H9 (cell line): Measurements from ENCODE around the gene TSC22D3. TPM values are rescaled to one million over a fixed set of nuclear protein-coding genes. Genes with fewer than 3 reads are reported as not detected.

Experiments
- DNase-seq: peaks from one replicate; pipeline ENCODE4 v3.0.0-alpha.2; 2017
- H2AFZ ChIP-seq: one replicate; pipeline ENCODE4 v1.6.1; 2013; ENCODE audit warnings: mild to moderate bottlenecking, low read length, control low read depth, moderate library complexity
- H2AK5ac ChIP-seq: 2 replicates; pipeline ENCODE4 v1.6.1; 2013; ENCODE audit warnings: low read length, control low read depth, mixed read lengths; ENCODE audit not compliant: insufficient read length
- H2BK120ac ChIP-seq: one replicate; pipeline ENCODE4 v1.6.1; 2013; ENCODE audit warnings: low read depth, mild to moderate bottlenecking, low read length, control low read depth, inconsistent platforms; ENCODE audit not compliant: poor library complexity, severe bottlenecking
- H2BK12ac ChIP-seq: 2 replicates; pipeline ENCODE4 v1.6.1; 2013; ENCODE audit warnings: low read length, control low read depth, mixed read lengths, low read depth; ENCODE audit not compliant: insufficient read length
- H2BK15ac ChIP-seq: 2 replicates; pipeline ENCODE4 v1.6.1; 2013; ENCODE audit warnings: low read depth, low read length, control low read depth
- H2BK20ac ChIP-seq: one replicate; pipeline ENCODE4 v1.6.1; 2013; ENCODE audit warnings: low read depth, mild to moderate bottlenecking, low read length, control low read depth, inconsistent platforms; ENCODE audit not compliant: poor library complexity, severe bottlenecking
- H2BK5ac ChIP-seq: 2 replicates; pipeline ENCODE4 v1.6.1; 2013; ENCODE audit warnings: low read length, control low read depth, mixed read lengths; ENCODE audit not compliant: insufficient read length
- H3K14ac ChIP-seq: 2 replicates; pipeline ENCODE4 v1.6.1; 2013; ENCODE audit warnings: low read length, control low read depth; ENCODE audit not compliant: insufficient read depth
- H3K18ac ChIP-seq: 2 replicates; pipeline ENCODE4 v1.6.1; 2013; ENCODE audit warnings: low read depth, mild to moderate bottlenecking, mixed read lengths, low read length, control low read depth; ENCODE audit not compliant: insufficient read length
- H3K23ac ChIP-seq: 2 replicates; pipeline ENCODE4 v1.6.1; 2013; ENCODE audit warnings: low read length, control low read depth, mixed read lengths, low read depth; ENCODE audit not compliant: insufficient read length
- H3K23me2 ChIP-seq: 2 replicates; pipeline ENCODE4 v1.6.1; 2013; ENCODE audit warnings: low read depth, mild to moderate bottlenecking, mixed read lengths, low read length, control low read depth; ENCODE audit not compliant: insufficient read length, poor library complexity, severe bottlenecking
- H3K27ac ChIP-seq: 2 replicates; pipeline ENCODE4 v1.5.1; 2013; ENCODE audit warnings: low read length, control low read depth, mixed read lengths, low read depth; ENCODE audit not compliant: insufficient read length
- H3K27me3 ChIP-seq: 2 replicates; pipeline ENCODE4 v1.6.1; 2013; ENCODE audit warnings: low read length, control low read depth, inconsistent platforms; ENCODE audit not compliant: insufficient read depth
- H3K4ac ChIP-seq: 2 replicates; pipeline ENCODE4 v1.6.1; 2013; ENCODE audit warnings: low read depth, mild to moderate bottlenecking, control low read depth, inconsistent platforms, low read length, moderate library complexity
- H3K4me1 ChIP-seq: 2 replicates; pipeline ENCODE4 v1.6.1; 2013; ENCODE audit warnings: low read length, control low read depth, inconsistent platforms; ENCODE audit not compliant: insufficient read depth
- H3K4me2 ChIP-seq: 2 replicates; pipeline ENCODE4 v1.6.1; 2013; ENCODE audit warnings: low read length, control low read depth, mixed read lengths; ENCODE audit not compliant: insufficient read length, insufficient read depth
- H3K56ac ChIP-seq: 2 replicates; pipeline ENCODE4 v1.6.1; 2013; ENCODE audit warnings: low read depth, mild to moderate bottlenecking, mixed read lengths, low read length, control low read depth; ENCODE audit not compliant: insufficient read length
- H3K79me1 ChIP-seq: 2 replicates; pipeline ENCODE4 v1.6.1; 2013; ENCODE audit warnings: low read depth, mild to moderate bottlenecking, moderate library complexity, low read length, control low read depth, inconsistent platforms; ENCODE audit not compliant: insufficient read depth, poor library complexity, severe bottlenecking
- H3K79me2 ChIP-seq: 2 replicates; pipeline ENCODE4 v1.6.1; 2013; ENCODE audit warnings: low read length, control low read depth, inconsistent platforms; ENCODE audit not compliant: insufficient read depth
- H3K9ac ChIP-seq: 2 replicates; pipeline ENCODE4 v1.6.1; 2013; ENCODE audit warnings: low read length, control low read depth, mixed read lengths; ENCODE audit not compliant: insufficient read length; ENCODE audit errors: extremely low read depth
- H3K9me3 ChIP-seq: one replicate; pipeline ENCODE4 v1.6.1; 2013; ENCODE audit warnings: low read depth, low read length, inconsistent platforms; ENCODE audit not compliant: control insufficient read depth
- H3T11ph ChIP-seq: one replicate; pipeline ENCODE4 v1.6.1; 2013; ENCODE audit warnings: mild to moderate bottlenecking, low read length, control low read depth, inconsistent platforms
- H4K20me1 ChIP-seq: one replicate; pipeline ENCODE4 v1.6.1; 2013; ENCODE audit not compliant: control insufficient read depth, insufficient read length, insufficient read depth
- H4K5ac ChIP-seq: 2 replicates; pipeline ENCODE4 v1.6.1; 2013; ENCODE audit warnings: low read depth, mild to moderate bottlenecking, mixed read lengths, low read length, control low read depth; ENCODE audit not compliant: insufficient read length
- H4K8ac ChIP-seq: replicated peaks from 2 replicates; pipeline ENCODE4 v1.6.1; 2013; ENCODE audit warnings: low read length, control low read depth, mixed read lengths, low read depth; ENCODE audit not compliant: insufficient read length
- H4K91ac ChIP-seq: 2 replicates; pipeline ENCODE4 v1.6.1; 2013; ENCODE audit warnings: low read depth, mild to moderate bottlenecking, moderate library complexity, mixed read lengths, low read length, control low read depth; ENCODE audit not compliant: insufficient read length
- H3K27ac Mint-ChIP-seq, 3 experiments: 2 replicates in 2 of 3; 3 replicates in 1 of 3; pipeline ENCODE4 v1.8.0; 2020 to 2021; ENCODE audit warnings: mixed read lengths in 3 of 3, mild to moderate bottlenecking in 1 of 3, moderate library complexity in 1 of 3
- H3K27me3 Mint-ChIP-seq: 2 replicates; pipeline ENCODE4 v1.8.0; 2021; ENCODE audit warnings: low read depth, mild to moderate bottlenecking, moderate library complexity, mixed read lengths
- H3K36me3 Mint-ChIP-seq, 3 experiments: 2 replicates in 2 of 3; 3 replicates in 1 of 3; pipeline ENCODE4 v1.8.0; 2020 to 2021; ENCODE audit warnings: low read depth in 3 of 3, mixed read lengths in 3 of 3; ENCODE audit not compliant: insufficient read depth in 1 of 3
- H3K4me1 Mint-ChIP-seq, 2 experiments: 2 replicates each; pipeline ENCODE4 v1.8.0; 2020; ENCODE audit warnings: mixed read lengths in 2 of 2
- H3K4me3 Mint-ChIP-seq, 2 experiments: 2 replicates in 1 of 2; 3 replicates in 1 of 2; pipeline ENCODE4 v1.8.0; 2020 to 2021; ENCODE audit warnings: mild to moderate bottlenecking in 2 of 2, mixed read lengths in 2 of 2, moderate library complexity in 1 of 2
- H3K9me3 Mint-ChIP-seq, 2 experiments: 2 replicates in 1 of 2; 3 replicates in 1 of 2; pipeline ENCODE4 v1.8.0; 2020; ENCODE audit warnings: mild to moderate bottlenecking in 2 of 2, mixed read lengths in 2 of 2, moderate library complexity in 1 of 2
- WGBS: extraction: QIAGEN DNeasy Blood & Tissue Kit; methylation state at CpG from one replicate; pipeline ENCODE4 v1.1.7; 2013; ENCODE audit warnings: missing lambda C conversion rate, low lambda C conversion rate, mixed read lengths; ENCODE audit not compliant: insufficient read length; ENCODE audit errors: extremely low coverage; 5-methylcytosine and 5-hydroxymethylcytosine counted together
- total RNA-seq: library from RNA; stranded (reverse); gene quantifications from 2 replicates; pipeline ENCODE4 v1.2.1, GENCODE V29; 2021
- TF ChIP-seq, protein P1 (sequence below): fragments of 200-600 bp; sonication (generic); conservative IDR thresholded peaks from 3 replicates; pipeline ENCODE4 v1.8.0; 2021; ENCODE audit warnings: antibody characterized with exemption, mild to moderate bottlenecking

Gene TSC22D3
- total RNA-seq, 1 experiment from 2014 or later: 10.5 TPM

DNA sequence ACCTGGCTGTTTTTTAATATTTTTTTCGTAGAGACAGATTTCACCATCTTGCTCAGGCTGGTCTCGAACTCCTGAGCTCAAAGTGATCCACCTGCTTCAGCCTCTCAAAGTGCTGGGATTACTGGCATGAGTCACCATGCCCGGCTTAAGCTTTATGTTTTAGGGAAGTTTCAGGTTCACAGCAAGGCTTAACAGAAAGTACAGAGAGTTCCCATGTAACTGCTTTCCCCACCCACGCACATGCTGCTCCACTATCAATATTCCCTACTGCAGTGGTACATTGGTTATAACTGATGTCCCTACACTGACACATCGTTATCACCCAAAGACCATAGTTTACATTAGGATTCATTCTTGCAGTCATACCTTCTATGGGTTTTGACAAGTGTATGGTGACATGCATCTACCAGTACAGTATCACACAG is 84.6 kb downstream of the TSC22D3 start:
- Histone ChIP-seq H2BK15ac (no peak overlapping the region), H2BK5ac (no peak overlapping the region), H3K79me2 (no peaks in the 10 kb centered on the region), H4K8ac (no peak overlapping the region), H2BK20ac (no peak overlapping the region), H3K4me1 (no peaks in the 10 kb centered on the region), H2AFZ (no peak overlapping the region), H3K56ac (no peak overlapping the region), H3K79me1 (no peaks in the 10 kb centered on the region), H3K23ac (no peak overlapping the region), H4K91ac (no peak overlapping the region), H3K23me2 (no peaks in the 10 kb centered on the region), H3K27ac (no peak overlapping the region), H4K5ac (no peak overlapping the region), H3K4me2 (no peak overlapping the region), H3K4ac (no peak overlapping the region), H3K14ac (no peak overlapping the region), H3K18ac (no peak overlapping the region), H4K20me1 (no peaks in the 10 kb centered on the region), H2BK12ac (no peak overlapping the region), H3K27me3 (no peaks in the 10 kb centered on the region), H3T11ph (no peak overlapping the region), H2AK5ac (no peak overlapping the region), H3K9me3 (no peaks in the 10 kb centered on the region), H3K9ac (no peak overlapping the region), H2BK120ac (no peak overlapping the region)
- WGBS: no CpG with 5 or more reads among the region's 5 CpGs
- Mint-ChIP-seq H3K4me3 (no peak overlapping the region), H3K27me3 (no peaks in the 10 kb centered on the region; the same call in 1 of the 2 replicates), H3K9me3 (peaks cover 0 to 46% of the 10 kb centered on the region in 2 experiments; a peak in 1 of 5 replicates), H3K27ac (no peak overlapping the region), H3K4me1 (no peaks in the 10 kb centered on the region), H3K36me3 (no peaks in the 10 kb centered on the region; a peak in 1 of 7 replicates)
- no peak for DNase-seq
- TF ChIP-seq, protein P1, sequence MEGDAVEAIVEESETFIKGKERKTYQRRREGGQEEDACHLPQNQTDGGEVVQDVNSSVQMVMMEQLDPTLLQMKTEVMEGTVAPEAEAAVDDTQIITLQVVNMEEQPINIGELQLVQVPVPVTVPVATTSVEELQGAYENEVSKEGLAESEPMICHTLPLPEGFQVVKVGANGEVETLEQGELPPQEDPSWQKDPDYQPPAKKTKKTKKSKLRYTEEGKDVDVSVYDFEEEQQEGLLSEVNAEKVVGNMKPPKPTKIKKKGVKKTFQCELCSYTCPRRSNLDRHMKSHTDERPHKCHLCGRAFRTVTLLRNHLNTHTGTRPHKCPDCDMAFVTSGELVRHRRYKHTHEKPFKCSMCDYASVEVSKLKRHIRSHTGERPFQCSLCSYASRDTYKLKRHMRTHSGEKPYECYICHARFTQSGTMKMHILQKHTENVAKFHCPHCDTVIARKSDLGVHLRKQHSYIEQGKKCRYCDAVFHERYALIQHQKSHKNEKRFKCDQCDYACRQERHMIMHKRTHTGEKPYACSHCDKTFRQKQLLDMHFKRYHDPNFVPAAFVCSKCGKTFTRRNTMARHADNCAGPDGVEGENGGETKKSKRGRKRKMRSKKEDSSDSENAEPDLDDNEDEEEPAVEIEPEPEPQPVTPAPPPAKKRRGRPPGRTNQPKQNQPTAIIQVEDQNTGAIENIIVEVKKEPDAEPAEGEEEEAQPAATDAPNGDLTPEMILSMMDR: no peak
